GM18517 (cell line): ENCODE results near the gene RECK.
"Not testable (repeated sequence)": the region's sequence is repeated elsewhere in the genome, so short reads cannot be mapped to it uniquely, and the experiment has no call there.

Experiments
- ATAC-seq: cut with Tn5 transposase; IDR thresholded peaks from one replicate; pipeline ENCODE4 v1.9.1; 2021; ENCODE audit warnings: mild to moderate bottlenecking, moderate library complexity; ENCODE audit not compliant: unreplicated experiment

The RECK gene

GRCh38 chr9:36036780-36037548 lies at the start of gene RECK:
Gene RECK (plus strand): TSS chr9:36036913. CDS start chr9:36036999, 86 bp downstream.
- peak; percentile 55 for ATAC-seq

GRCh38 chr9:35990155-35990554 lies 46.6 kb upstream of the RECK start:
- ATAC-seq = no peak

- not testable (repeated sequence) for ATAC-seq
Measured at GRCh38 chr9:35993136-35993535, 43.6 kb upstream of the RECK start.

- no peak for ATAC-seq
Measured at GRCh38 chr9:35993976-35994720, 42.6 kb upstream of the RECK start.

GRCh38 chr9:35994959-35995358 lies 41.8 kb upstream of the RECK start:
- no peak for ATAC-seq

- ATAC-seq = no peak
Measured at GRCh38 chr9:35996358-35996970, 40.2 kb upstream of the RECK start.

- not testable (repeated sequence) for ATAC-seq
Measured at GRCh38 chr9:35997016-35997415, 39.7 kb upstream of the RECK start.

- no peak for ATAC-seq
Measured at GRCh38 chr9:35998333-35998732, 38.4 kb upstream of the RECK start.

- ATAC-seq = no peak
Measured at GRCh38 chr9:36005891-36006290, 30.8 kb upstream of the RECK start.

GRCh38 chr9:36006549-36007315 lies 30.0 kb upstream of the RECK start:
- no peak for ATAC-seq

GRCh38 chr9:36007316-36007708 lies 29.4 kb upstream of the RECK start:
- ATAC-seq = no peak

- ATAC-seq = no peak
Measured at GRCh38 chr9:36007852-36008251, 28.9 kb upstream of the RECK start.

GRCh38 chr9:36008774-36009300 lies 27.9 kb upstream of the RECK start:
- ATAC-seq = peak; percentile 66

- ATAC-seq = no peak
Measured at GRCh38 chr9:36011379-36011778, 25.3 kb upstream of the RECK start.

GRCh38 chr9:36017278-36017677 lies 19.4 kb upstream of the RECK start:
- ATAC-seq = no peak

- ATAC-seq = no peak
Measured at GRCh38 chr9:36018129-36018528, 18.6 kb upstream of the RECK start.

GRCh38 chr9:36018891-36019720 lies 17.6 kb upstream of the RECK start:
- ATAC-seq = no peak

GRCh38 chr9:36021968-36022367 lies 14.7 kb upstream of the RECK start:
- ATAC-seq = no peak

- ATAC-seq = no peak
Measured at GRCh38 chr9:36023260-36024048, 13.3 kb upstream of the RECK start.
